Measurements from ENCODE around the gene TMCC2.
A peak's percentile ranks its signal among the peaks of the same experiment; 100 is the strongest.

Gene TMCC2

GRCh38 chr1:205228093-205228521 is 361 bp downstream of the TMCC2 start:
- TF ChIP-seq CTCF (IDR thresholded peaks at IDR 0.05; ENCODE audit: insufficient read depth, low read length, missing control alignments), result no peak
- DNase-seq (ENCODE audit: low read depth, low spot score), result no peak
- CTCF ChIA-PET, result interaction anchor here (0.7 to 4.7 kb wide), 13 partner anchors 10 to 107 kb away, joined by 3 to 37 read pairs (median 8); no protein-coding TSS in a partner anchor
- POLR2A ChIA-PET, result interaction anchor here (0.7 to 1.2 kb wide), 4 partner anchors 16 to 31 kb away, joined by 3 to 4 read pairs (median 4); partner anchors contain the start of gene DSTYK
- peak overlapping the region; percentile 73 for H3K4me3 ChIP-seq (ENCODE audit: low read depth, low read length)

DNA sequence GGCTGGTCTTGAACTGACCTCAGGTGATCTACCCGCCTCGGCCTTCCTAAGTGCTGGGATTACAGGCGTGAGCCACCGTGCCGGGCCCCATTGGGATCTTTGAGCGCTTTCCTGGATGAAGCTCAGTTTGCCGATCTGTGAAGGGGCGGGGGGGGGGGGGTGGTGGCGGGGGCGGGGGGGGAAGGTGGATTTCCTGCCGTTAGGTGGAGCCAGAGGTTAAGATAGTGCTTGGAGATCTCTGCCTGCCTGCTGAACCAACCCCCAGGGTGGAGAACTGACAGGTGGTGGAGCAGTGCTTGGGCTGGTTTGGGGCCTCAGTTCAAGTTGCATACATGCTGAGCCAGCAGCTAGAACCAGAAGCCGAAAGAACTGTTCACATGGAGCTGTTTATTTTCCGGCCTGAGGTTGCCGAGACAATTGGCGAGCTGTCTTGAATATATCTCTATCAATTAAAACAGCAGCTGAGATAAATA is 1.7 kb downstream of the TMCC2 start:
- DNase-seq (ENCODE audit: low read depth, low spot score), result no peak
- peak; percentile 17 for TF ChIP-seq CTCF (IDR thresholded peaks at IDR 0.05; ENCODE audit: insufficient read depth, low read length, missing control alignments)
- ChIA-PET CTCF (interaction anchor here (0.6 to 4.7 kb wide), 21 partner anchors 9 to 257 kb away, joined by 3 to 37 read pairs (median 5); no protein-coding TSS in a partner anchor), POLR2A (interaction anchor here (0.6 to 1.4 kb wide), 3 partner anchors 33 to 108 kb away, joined by 4 to 6 read pairs (median 5); partner anchors contain the start of gene RBBP5)
- H3K4me3 ChIP-seq (ENCODE audit: low read depth, low read length), result peak overlapping the region; percentile 30

DNA sequence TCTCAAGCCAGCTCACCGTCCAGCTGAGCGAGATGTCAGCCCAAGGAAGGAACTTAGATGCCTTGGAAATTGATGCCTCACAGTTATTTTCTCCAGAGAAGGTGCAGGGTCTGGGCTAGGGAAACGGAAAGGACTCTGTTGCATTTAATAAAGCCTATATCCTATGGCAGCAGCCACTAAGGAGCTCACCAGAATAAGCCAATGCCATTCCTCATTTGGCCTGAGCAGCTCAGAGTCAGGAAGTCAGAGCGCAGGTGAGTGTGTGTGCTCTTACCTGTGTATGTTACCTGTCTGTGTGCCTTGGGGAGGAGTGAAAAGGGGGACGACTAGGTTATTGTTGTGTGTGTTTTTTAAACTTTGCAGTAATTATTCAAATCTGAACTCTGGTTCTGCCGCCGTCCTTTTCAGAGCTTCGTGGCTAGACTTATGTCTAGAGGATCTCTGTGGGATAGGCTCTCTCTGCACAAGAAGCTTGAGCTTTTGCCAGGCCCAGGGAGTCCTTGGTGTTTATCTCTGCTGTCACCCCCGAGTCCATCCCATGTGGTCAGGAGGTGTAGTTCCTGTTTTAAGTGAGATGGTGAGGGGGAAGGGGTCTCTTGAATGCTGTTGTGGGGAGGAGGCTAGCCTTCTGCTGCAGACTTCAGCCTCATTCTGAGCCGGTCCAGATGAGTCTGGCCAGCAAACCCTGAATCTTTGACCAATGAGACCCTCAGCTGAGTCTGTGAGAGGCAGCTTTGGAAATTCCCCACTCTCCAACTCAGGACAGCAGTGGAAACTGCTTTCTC is 2.4 kb downstream of the TMCC2 start:
- no peak for DNase-seq (ENCODE audit: low read depth, low spot score)
- ChIA-PET POLR2A (interaction anchor here (1.1 to 1.4 kb wide), 2 partner anchors 32 to 109 kb away, joined by 5 to 6 read pairs; partner anchors contain the start of gene RBBP5), CTCF (interaction anchor here (0.6 to 4.7 kb wide), 19 partner anchors 8 to 256 kb away, joined by 3 to 37 read pairs (median 5); no protein-coding TSS in a partner anchor)
- peak overlapping the region; percentile 10; the same call in 1 of the 2 replicates for H3K4me3 ChIP-seq (ENCODE audit: low read depth, low read length)
- TF ChIP-seq CTCF (IDR thresholded peaks at IDR 0.05; ENCODE audit: insufficient read depth, low read length, missing control alignments), result no peak

- ChIA-PET POLR2A (no interaction called here), CTCF (interaction anchor here (1.5 to 4.7 kb wide), 2 partner anchors 24 to 123 kb away, joined by 5 to 37 read pairs; no protein-coding TSS in a partner anchor)
- DNase-seq (ENCODE audit: low read depth, low spot score), result no peak
- TF ChIP-seq CTCF (IDR thresholded peaks at IDR 0.05; ENCODE audit: insufficient read depth, low read length, missing control alignments), result no peak
- H3K4me3 ChIP-seq (ENCODE audit: low read depth, low read length), result no peak overlapping the region
Measured at GRCh38 chr1:205230982-205231381, 3.2 kb downstream of the TMCC2 start.

- no peak overlapping the region for H3K4me3 ChIP-seq (ENCODE audit: low read depth, low read length)
- CTCF ChIA-PET, result interaction anchor here (0.9 to 2.0 kb wide), 4 partner anchors 10 to 91 kb away, joined by 3 to 4 read pairs (median 3); no protein-coding TSS in a partner anchor
- TF ChIP-seq CTCF (IDR thresholded peaks at IDR 0.05; ENCODE audit: insufficient read depth, low read length, missing control alignments), result no peak
- DNase-seq (ENCODE audit: low read depth, low spot score), result no peak
- POLR2A ChIA-PET, result no interaction called here
Measured at GRCh38 chr1:205232127-205232820, 4.5 kb downstream of the TMCC2 start.
